ENCODE data around the gene UFSP1. TPM values are rescaled to one million over a fixed set of nuclear protein-coding genes. Genes with fewer than 3 reads are reported as not detected.

UFSP1 gene
- total and polyA plus RNA-seq, 4 donors = 2.3 to 4.9 (median 3.2) TPM

- TF ChIP-seq MAX (IDR thresholded peaks at IDR 0.05) = no peak
Observed at GRCh38 chr7:100895701-100895955, 6.1 kb upstream of the UFSP1 start, which contains the start of gene ACHE (continued).

GRCh38 chr7:100894860-100895700, 5.6 kb upstream of the UFSP1 start:
- WGBS = 1% methylated on average over 83 of the region's 83 CpGs
- Histone ChIP-seq H3K9me3 (ENCODE audit: control insufficient read depth in 4 of 4, low read length in 3 of 4) (no peaks in the 10 kb centered on the region), H3K27ac (ENCODE audit: low read depth in 1 of 2, low read length in 2 of 2) (peak overlapping the region in 1 of 2 donors; percentile 27), H3K27me3 (ENCODE audit: control insufficient read depth in 4 of 4, insufficient read depth in 4 of 4, low read length in 3 of 4) (peaks cover 0 to 6% (median 0%) of the 10 kb centered on the region in 4 donors), H3K9ac (ENCODE audit: low read depth in 1 of 2, low read length in 2 of 2) (no peak overlapping the region), H3K36me3 (ENCODE audit: control insufficient read depth in 4 of 4, insufficient read depth in 3 of 4, low read depth in 1 of 4, low read length in 3 of 4) (no peaks in the 10 kb centered on the region), H3K4me1 (ENCODE audit: control insufficient read depth in 4 of 4, insufficient read depth in 4 of 4, low read length in 3 of 4) (peaks cover 0 to 31% (median 17%) of the 10 kb centered on the region in 4 donors), H3K4me3 (ENCODE audit: low read depth in 1 of 3, low read length in 3 of 3) (peak overlapping the region in 1 of 3 donors; percentile 46)
- TF ChIP-seq NR2F2 (IDR thresholded peaks at IDR 0.05) (no peak), RAD21 (IDR thresholded peaks at IDR 0.05) (peak; percentile 77 to 82), CTCF (IDR thresholded peaks at IDR 0.05; ENCODE audit: low read depth, low read length, missing input control) (peak; percentile 72)
- peak; percentile 86 for DNase-seq (ENCODE audit: low spot score)

- DNase-seq (ENCODE audit: low spot score) = peak; percentile 83
Observed at GRCh38 chr7:100893910-100894721, 4.6 kb upstream of the UFSP1 start.

More at GRCh38 chr7:100893910-100894721, 4.6 kb upstream of the UFSP1 start:
- WGBS = 52% methylated on average over 40 of the region's 40 CpGs
- Histone ChIP-seq H3K36me3 (ENCODE audit: control insufficient read depth in 4 of 4, insufficient read depth in 3 of 4, low read depth in 1 of 4, low read length in 3 of 4) (no peaks in the 10 kb centered on the region), H3K4me3 (ENCODE audit: low read depth in 1 of 3, low read length in 3 of 3) (no peak overlapping the region), H3K27ac (ENCODE audit: low read depth in 1 of 2, low read length in 2 of 2) (no peak overlapping the region), H3K9me3 (ENCODE audit: control insufficient read depth in 4 of 4, low read length in 3 of 4) (no peaks in the 10 kb centered on the region), H3K4me1 (ENCODE audit: control insufficient read depth in 4 of 4, insufficient read depth in 4 of 4, low read length in 3 of 4) (peaks cover 0 to 36% (median 20%) of the 10 kb centered on the region in 4 donors), H3K9ac (ENCODE audit: low read depth in 1 of 2, low read length in 2 of 2) (no peak overlapping the region), H3K27me3 (ENCODE audit: control insufficient read depth in 4 of 4, insufficient read depth in 4 of 4, low read length in 3 of 4) (peaks cover 0 to 6% (median 0%) of the 10 kb centered on the region in 4 donors)
- TF ChIP-seq MAX (IDR thresholded peaks at IDR 0.05) (no peak), HNF4A (conservative IDR thresholded peaks at IDR 0.05) (no peak), YY1 (IDR thresholded peaks at IDR 0.05) (no peak), ZBTB33 (IDR thresholded peaks at IDR 0.05) (no peak), HNF4G (IDR thresholded peaks at IDR 0.05) (no peak), FOXA2 (IDR thresholded peaks at IDR 0.05) (no peak), ATF3 (IDR thresholded peaks at IDR 0.05) (no peak), CTCF (IDR thresholded peaks at IDR 0.05; ENCODE audit: low read depth, low read length, missing input control) (no peak), NR2F2 (IDR thresholded peaks at IDR 0.05) (no peak), EGR1 (IDR thresholded peaks at IDR 0.05; ENCODE audit: low read depth in 2 of 2) (no peak), FOXA1 (IDR thresholded peaks at IDR 0.05) (no peak), JUND (IDR thresholded peaks at IDR 0.05) (no peak), RAD21 (IDR thresholded peaks at IDR 0.05) (no peak), SP1 (IDR thresholded peaks at IDR 0.05) (no peak), REST (IDR thresholded peaks at IDR 0.05) (no peak), TAF1 (conservative IDR thresholded peaks at IDR 0.05) (no peak), RXRA (IDR thresholded peaks at IDR 0.05) (no peak), GABPA (IDR thresholded peaks at IDR 0.05 in 1 of 2, conservative IDR thresholded peaks at IDR 0.05 in 1 of 2) (no peak)
